SJSA1 (cell line): ENCODE results near the gene POGK. TPM values are rescaled to one million over a fixed set of nuclear protein-coding genes. Genes with fewer than 3 reads are reported as not detected.
"Not testable (repeated sequence)": the region's sequence is repeated elsewhere in the genome, so short reads cannot be mapped to it uniquely, and the experiment has no call there.

Experiments used
- DNase-seq, 2 experiments: peaks; one replicate each; pipeline ENCODE4 v3.0.0-alpha.2; 2015 to 2020; ENCODE audit warnings: low spot score in 2 of 2, low read depth in 1 of 2
- H3K27ac ChIP-seq: fragments of 250-450 bp; sonication (Bioruptor Pico); 2 replicates; pipeline ENCODE4 v1.5.1; 2020; ENCODE audit warnings: mild to moderate bottlenecking, moderate library complexity
- H3K27me3 ChIP-seq: fragments of 250-450 bp; sonication (Bioruptor Pico); replicated peaks from 2 replicates; pipeline ENCODE4 v1.5.1; 2020; ENCODE audit warnings: mild to moderate bottlenecking, moderate library complexity
- H3K36me3 ChIP-seq: fragments of 250-450 bp; sonication (Bioruptor Pico); 2 replicates; pipeline ENCODE4 v1.5.1; 2020; ENCODE audit warnings: mild to moderate bottlenecking
- H3K4me1 ChIP-seq: fragments of 250-450 bp; sonication (Bioruptor Pico); replicated peaks from 2 replicates; pipeline ENCODE4 v1.6.1; 2021; ENCODE audit warnings: mild to moderate bottlenecking
- H3K4me3 ChIP-seq: fragments of 250-450 bp; sonication (Bioruptor Pico); 2 replicates; pipeline ENCODE4 v1.5.1; 2020; ENCODE audit warnings: mild to moderate bottlenecking
- H3K9me3 ChIP-seq: fragments of 250-450 bp; sonication (Bioruptor Pico); replicated peaks from 2 replicates; pipeline ENCODE4 v1.5.1; 2020; ENCODE audit warnings: mild to moderate bottlenecking
- total RNA-seq: library from RNA; depleted of rRNA; stranded (reverse); fragments of >200 nt; shearing (Covaris generic); gene quantifications from 2 replicates; pipeline ENCODE4 v1.2.3, GENCODE V29; 2014

Gene POGK
- total RNA-seq, 1 experiment from 2014 or later = 44.6 TPM

- peaks cover 28% of the 10 kb centered on the region for H3K36me3 ChIP-seq
- no peak overlapping the region for H3K27ac ChIP-seq
- no peak overlapping the region for H3K4me3 ChIP-seq
- no peak for DNase-seq
- peaks cover 6% of the 10 kb centered on the region for H3K4me1 ChIP-seq
- no peaks in the 10 kb centered on the region for H3K9me3 ChIP-seq
- H3K27me3 ChIP-seq = no peaks in the 10 kb centered on the region
Measured at GRCh38 chr1:166869318-166870099, 30.2 kb downstream of the POGK start.

- H3K4me1 ChIP-seq = peaks cover 14% of the 10 kb centered on the region
- H3K4me3 ChIP-seq = no peak overlapping the region
- DNase-seq = no peak
- H3K27me3 ChIP-seq = no peaks in the 10 kb centered on the region
- peaks cover 24% of the 10 kb centered on the region for H3K36me3 ChIP-seq
- H3K9me3 ChIP-seq = no peaks in the 10 kb centered on the region
- H3K27ac ChIP-seq = no peak overlapping the region
Measured at GRCh38 chr1:166870584-166870983, 31.3 kb downstream of the POGK start.

GRCh38 chr1:166874464-166874863 lies 35.2 kb downstream of the POGK start:
- no peak overlapping the region for H3K27ac ChIP-seq
- H3K4me3 ChIP-seq = no peak overlapping the region
- no peaks in the 10 kb centered on the region for H3K9me3 ChIP-seq
- peaks cover 8% of the 10 kb centered on the region for H3K36me3 ChIP-seq
- no peak for DNase-seq
- H3K4me1 ChIP-seq = peaks cover 10% of the 10 kb centered on the region
- H3K27me3 ChIP-seq = no peaks in the 10 kb centered on the region

- Histone ChIP-seq H3K27me3 (no peaks in the 10 kb centered on the region), H3K27ac (peak overlapping the region; percentile 71), H3K9me3 (no peaks in the 10 kb centered on the region), H3K36me3 (peaks cover 8% of the 10 kb centered on the region), H3K4me3 (peak overlapping the region; percentile 75), H3K4me1 (peaks cover 10% of the 10 kb centered on the region)
- DNase-seq = no peak
Measured at GRCh38 chr1:166875302-166875733, 36.0 kb downstream of the POGK start.

GRCh38 chr1:166875734-166876539 lies 36.7 kb downstream of the POGK start, which contains the start of gene TADA1:
Gene TADA1, minus strand, starts transcription at chr1:166876264. Its CDS starts 31 bp downstream, at chr1:166876233.
- Histone ChIP-seq H3K4me1 (peaks cover 10% of the 10 kb centered on the region), H3K27ac (peak within 1 kb of the TSS; percentile 71), H3K36me3 (peaks cover 8% of the 10 kb centered on the region), H3K4me3 (peak within 1 kb of the TSS; percentile 75), H3K27me3 (no peaks in the 10 kb centered on the region), H3K9me3 (no peaks in the 10 kb centered on the region)
- peak; percentile 97 to 99 for DNase-seq

- H3K4me1 ChIP-seq = peaks cover 10% of the 10 kb centered on the region
- no peaks in the 10 kb centered on the region for H3K9me3 ChIP-seq
- H3K27me3 ChIP-seq = no peaks in the 10 kb centered on the region
- H3K4me3 ChIP-seq = peak overlapping the region; percentile 75
- no peak overlapping the region for H3K27ac ChIP-seq
- DNase-seq = no peak
- peaks cover 8% of the 10 kb centered on the region for H3K36me3 ChIP-seq
Measured at GRCh38 chr1:166876540-166876838, 37.2 kb downstream of the POGK start.

- not testable (repeated sequence) for H3K36me3 ChIP-seq, H3K27ac ChIP-seq, H3K27me3 ChIP-seq, DNase-seq, H3K9me3 ChIP-seq, H3K4me3 ChIP-seq
- peaks cover 10% of the 10 kb centered on the region for H3K4me1 ChIP-seq
Measured at GRCh38 chr1:166878173-166878917, 39.1 kb downstream of the POGK start.

- DNase-seq = no peak
- Histone ChIP-seq H3K27me3 (no peaks in the 10 kb centered on the region), H3K9me3 (no peaks in the 10 kb centered on the region), H3K4me3 (no peak overlapping the region), H3K36me3 (no peaks in the 10 kb centered on the region), H3K4me1 (no peaks in the 10 kb centered on the region), H3K27ac (no peak overlapping the region)
Measured at GRCh38 chr1:166882893-166883292, 43.6 kb downstream of the POGK start.

- Histone ChIP-seq H3K36me3 (no peaks in the 10 kb centered on the region), H3K27me3 (no peaks in the 10 kb centered on the region), H3K27ac (no peak overlapping the region), H3K4me3 (no peak overlapping the region), H3K4me1 (0 out of 2 replicates have a peak, but pooled peaks cover 3% of the 10 kb centered on the region), H3K9me3 (no peaks in the 10 kb centered on the region)
- no peak for DNase-seq
Measured at GRCh38 chr1:166884040-166884642, 44.9 kb downstream of the POGK start.

- Histone ChIP-seq H3K9me3 (no peaks in the 10 kb centered on the region), H3K4me3 (no peak overlapping the region), H3K27me3 (no peaks in the 10 kb centered on the region), H3K27ac (no peak overlapping the region), H3K36me3 (no peaks in the 10 kb centered on the region), H3K4me1 (0 out of 2 replicates have a peak, but pooled peaks cover 3% of the 10 kb centered on the region)
- no peak for DNase-seq
Measured at GRCh38 chr1:166884971-166885370, 45.7 kb downstream of the POGK start.

GRCh38 chr1:166888373-166889111 lies 49.3 kb downstream of the POGK start:
- H3K36me3 ChIP-seq = no peaks in the 10 kb centered on the region
- no peak for DNase-seq
- H3K4me3 ChIP-seq = no peak overlapping the region
- H3K27me3 ChIP-seq = no peaks in the 10 kb centered on the region
- no peaks in the 10 kb centered on the region for H3K9me3 ChIP-seq
- H3K4me1 ChIP-seq = 0 out of 2 replicates have a peak, but pooled peaks cover 3% of the 10 kb centered on the region
- H3K27ac ChIP-seq = no peak overlapping the region

- Histone ChIP-seq H3K9me3 (no peaks in the 10 kb centered on the region), H3K4me3 (no peak overlapping the region), H3K27ac (no peak overlapping the region), H3K27me3 (no peaks in the 10 kb centered on the region), H3K36me3 (no peaks in the 10 kb centered on the region), H3K4me1 (0 out of 2 replicates have a peak, but pooled peaks cover 3% of the 10 kb centered on the region)
- no peak for DNase-seq
Measured at GRCh38 chr1:166889776-166890175, 50.5 kb downstream of the POGK start.

- Histone ChIP-seq H3K9me3 (no peaks in the 10 kb centered on the region; the same call in 1 of the 2 replicates), H3K4me3 (no peak overlapping the region), H3K36me3 (no peaks in the 10 kb centered on the region), H3K4me1 (peaks cover 12% of the 10 kb centered on the region), H3K27me3 (no peaks in the 10 kb centered on the region), H3K27ac (no peak overlapping the region)
- DNase-seq = no peak
Measured at GRCh38 chr1:166895766-166896165, 56.5 kb downstream of the POGK start.
